ENCODE data around the gene LEAP2.
A peak's percentile ranks its signal among the peaks of the same experiment; 100 is the strongest.

The LEAP2 gene

GRCh38 chr5:132873119-132873929 lies at the start of gene LEAP2:
Gene LEAP2, plus strand, starts transcription at chr5:132873668. Its CDS starts 27 bp downstream, at chr5:132873695.
- DNase-seq (ENCODE audit: insufficient read length, low spot score) (no peak), FAIRE-seq (no peak)
- TF ChIP-seq POLR2A (IDR thresholded peaks at IDR 0.05; ENCODE audit: low read depth, low read length), result no peak

GRCh38 chr5:132824426-132824825 lies 49.0 kb upstream of the LEAP2 start:
- no peak for TF ChIP-seq POLR2A (IDR thresholded peaks at IDR 0.05; ENCODE audit: low read depth, low read length)
- DNase-seq (ENCODE audit: insufficient read length, low spot score) (no peak), FAIRE-seq (no peak)

- no peak for TF ChIP-seq POLR2A (IDR thresholded peaks at IDR 0.05; ENCODE audit: low read depth, low read length)
- FAIRE-seq (no peak), DNase-seq (ENCODE audit: insufficient read length, low spot score) (no peak)
Observed at GRCh38 chr5:132825033-132825833, 48.2 kb upstream of the LEAP2 start.

GRCh38 chr5:132825834-132826391 lies 47.6 kb upstream of the LEAP2 start:
- DNase-seq (ENCODE audit: insufficient read length, low spot score), result no peak
- FAIRE-seq, result no peak
- TF ChIP-seq POLR2A (IDR thresholded peaks at IDR 0.05; ENCODE audit: low read depth, low read length), result no peak

GRCh38 chr5:132826424-132827082 lies 46.9 kb upstream of the LEAP2 start:
- FAIRE-seq (no peak), DNase-seq (ENCODE audit: insufficient read length, low spot score) (no peak)
- TF ChIP-seq POLR2A (IDR thresholded peaks at IDR 0.05; ENCODE audit: low read depth, low read length), result no peak

GRCh38 chr5:132827943-132828673 lies 45.4 kb upstream of the LEAP2 start:
- no peak for DNase-seq (ENCODE audit: insufficient read length, low spot score)
- no peak for FAIRE-seq
- no peak for TF ChIP-seq POLR2A (IDR thresholded peaks at IDR 0.05; ENCODE audit: low read depth, low read length)

- FAIRE-seq (no peak), DNase-seq (ENCODE audit: insufficient read length, low spot score) (no peak)
- TF ChIP-seq POLR2A (IDR thresholded peaks at IDR 0.05; ENCODE audit: low read depth, low read length), result no peak
Observed at GRCh38 chr5:132828846-132829494, 44.5 kb upstream of the LEAP2 start.

GRCh38 chr5:132829742-132830435 lies 43.6 kb upstream of the LEAP2 start:
- no peak for FAIRE-seq
- TF ChIP-seq POLR2A (IDR thresholded peaks at IDR 0.05; ENCODE audit: low read depth, low read length), result no peak
- DNase-seq (ENCODE audit: insufficient read length, low spot score), result peak; percentile 90

- DNase-seq (ENCODE audit: insufficient read length, low spot score) (peak; percentile 89), FAIRE-seq (no peak)
- peak; percentile 51 for TF ChIP-seq POLR2A (IDR thresholded peaks at IDR 0.05; ENCODE audit: low read depth, low read length)
Observed at GRCh38 chr5:132830436-132831094, 42.9 kb upstream of the LEAP2 start, which contains the start of gene SHROOM1. Gene SHROOM1, minus strand, starts transcription at chr5:132830647. Its CDS starts 4,507 bp downstream, at chr5:132826140.

- DNase-seq (ENCODE audit: insufficient read length, low spot score), result no peak
- FAIRE-seq, result no peak
- TF ChIP-seq POLR2A (IDR thresholded peaks at IDR 0.05; ENCODE audit: low read depth, low read length), result no peak
Observed at GRCh38 chr5:132831095-132831860, 42.2 kb upstream of the LEAP2 start.

GRCh38 chr5:132832612-132833011 lies 40.9 kb upstream of the LEAP2 start:
- no peak for TF ChIP-seq POLR2A (IDR thresholded peaks at IDR 0.05; ENCODE audit: low read depth, low read length)
- DNase-seq (ENCODE audit: insufficient read length, low spot score) (no peak), FAIRE-seq (no peak)
